ENCODE measurements around the gene SLC1A1.
A peak's percentile ranks its signal among the peaks of the same experiment; 100 is the strongest.

Gene SLC1A1

GRCh38 chr9:4573634-4574389, 83.5 kb downstream of the SLC1A1 start:
- no peak overlapping the region for H2BK12ac ChIP-seq (ENCODE audit: low read length)
- H3K9ac ChIP-seq (ENCODE audit: low read length), result no peak overlapping the region
- H3K27me3 ChIP-seq (ENCODE audit: insufficient read depth, low read length), result no peaks in the 10 kb centered on the region
- H3K4me1 ChIP-seq (ENCODE audit: control insufficient read depth in 1 of 2, insufficient read depth in 2 of 2, low read length in 2 of 2), result peaks cover 17 to 27% of the 10 kb centered on the region in 2 experiments
- no peak overlapping the region for H4K8ac ChIP-seq (ENCODE audit: low read depth, low read length)
- H2AK5ac ChIP-seq (ENCODE audit: low read length), result no peak overlapping the region
- no peak overlapping the region for H3K4me2 ChIP-seq (ENCODE audit: low read length)
- no peak overlapping the region for H4K12ac ChIP-seq (ENCODE audit: low read depth, low read length)
- H3K36me3 ChIP-seq (ENCODE audit: control insufficient read depth in 1 of 2, insufficient read depth in 2 of 2, low read length in 2 of 2), result no peaks in the 10 kb centered on the region
- no peak overlapping the region for H3K18ac ChIP-seq (ENCODE audit: low read length)
- no peak overlapping the region for H3K4me3 ChIP-seq (ENCODE audit: low read depth, low read length)
- H3K79me1 ChIP-seq (ENCODE audit: low read length), result peaks cover 10% of the 10 kb centered on the region
- H3K4ac ChIP-seq (ENCODE audit: low read depth, low read length), result no peak overlapping the region
- H3K79me2 ChIP-seq (ENCODE audit: control insufficient read depth, insufficient read depth, low read length, poor library complexity), result no peaks in the 10 kb centered on the region
- no peak overlapping the region for H2AFZ ChIP-seq (ENCODE audit: insufficient read depth, low read length, poor library complexity)
- H3K23ac ChIP-seq (ENCODE audit: low read length), result no peak overlapping the region
- peak overlapping the region; percentile 24 for H3K27ac ChIP-seq (ENCODE audit: low read depth, low read length)
- WGBS (ENCODE audit: extremely low coverage, insufficient coverage, insufficient read length), result no CpG with 5 or more reads among the region's 5 CpGs
- peak overlapping the region; percentile 25 for H4K91ac ChIP-seq (ENCODE audit: low read depth, low read length)
- H2BK5ac ChIP-seq (ENCODE audit: low read depth, low read length, poor library complexity), result no peak overlapping the region
- DNase-seq, result no peak
- H2BK120ac ChIP-seq (ENCODE audit: insufficient read depth, low read length, poor library complexity), result no peak overlapping the region
- no peaks in the 10 kb centered on the region for H3K9me3 ChIP-seq (ENCODE audit: insufficient read depth, low read depth, low read length)
- H3K14ac ChIP-seq (ENCODE audit: low read length), result no peak overlapping the region

- H3K14ac ChIP-seq (ENCODE audit: low read length), result peak overlapping the region; percentile 78
- no CpG with 5 or more reads among the region's 7 CpGs for WGBS (ENCODE audit: extremely low coverage, insufficient coverage, insufficient read length)
Observed at GRCh38 chr9:4574657-4575243, 84.5 kb downstream of the SLC1A1 start.

GRCh38 chr9:4575997-4576396, 85.7 kb downstream of the SLC1A1 start:
- Histone ChIP-seq H2BK120ac (ENCODE audit: insufficient read depth, low read length, poor library complexity) (no peak overlapping the region), H3K4me2 (ENCODE audit: low read length) (peak overlapping the region; percentile 27), H4K12ac (ENCODE audit: low read depth, low read length) (no peak overlapping the region), H3K4me1 (ENCODE audit: control insufficient read depth in 1 of 2, insufficient read depth in 2 of 2, low read length in 2 of 2) (peaks cover 17 to 27% of the 10 kb centered on the region in 2 experiments), H3K79me2 (ENCODE audit: control insufficient read depth, insufficient read depth, low read length, poor library complexity) (no peaks in the 10 kb centered on the region), H3K9ac (ENCODE audit: low read length) (no peak overlapping the region), H3K79me1 (ENCODE audit: low read length) (peaks cover 10% of the 10 kb centered on the region), H3K18ac (ENCODE audit: low read length) (no peak overlapping the region), H3K4me3 (ENCODE audit: low read depth, low read length) (no peak overlapping the region), H3K36me3 (ENCODE audit: control insufficient read depth in 1 of 2, insufficient read depth in 2 of 2, low read length in 2 of 2) (no peaks in the 10 kb centered on the region), H2BK5ac (ENCODE audit: low read depth, low read length, poor library complexity) (no peak overlapping the region), H3K9me3 (ENCODE audit: insufficient read depth, low read depth, low read length) (no peaks in the 10 kb centered on the region), H4K91ac (ENCODE audit: low read depth, low read length) (no peak overlapping the region), H3K14ac (ENCODE audit: low read length) (no peak overlapping the region), H3K27ac (ENCODE audit: low read depth, low read length) (peak overlapping the region; percentile 57), H3K23ac (ENCODE audit: low read length) (no peak overlapping the region), H2AK5ac (ENCODE audit: low read length) (no peak overlapping the region), H3K27me3 (ENCODE audit: insufficient read depth, low read length) (no peaks in the 10 kb centered on the region), H2AFZ (ENCODE audit: insufficient read depth, low read length, poor library complexity) (no peak overlapping the region), H2BK12ac (ENCODE audit: low read length) (no peak overlapping the region), H3K4ac (ENCODE audit: low read depth, low read length) (no peak overlapping the region), H4K8ac (ENCODE audit: low read depth, low read length) (no peak overlapping the region)
- no CpG with 5 or more reads among the region's 8 CpGs for WGBS (ENCODE audit: extremely low coverage, insufficient coverage, insufficient read length)
- DNase-seq, result no peak

More at GRCh38 chr9:4574657-4575243, 84.5 kb downstream of the SLC1A1 start:
- Histone ChIP-seq H2AK5ac (ENCODE audit: low read length) (peak overlapping the region; percentile 55), H4K8ac (ENCODE audit: low read depth, low read length) (no peak overlapping the region), H3K23ac (ENCODE audit: low read length) (no peak overlapping the region), H4K12ac (ENCODE audit: low read depth, low read length) (no peak overlapping the region), H3K4me1 (ENCODE audit: control insufficient read depth in 1 of 2, insufficient read depth in 2 of 2, low read length in 2 of 2) (peaks cover 17 to 27% of the 10 kb centered on the region in 2 experiments), H3K27ac (ENCODE audit: low read depth, low read length) (no peak overlapping the region), H3K79me1 (ENCODE audit: low read length) (peaks cover 10% of the 10 kb centered on the region), H3K27me3 (ENCODE audit: insufficient read depth, low read length) (no peaks in the 10 kb centered on the region), H3K4me2 (ENCODE audit: low read length) (no peak overlapping the region), H3K9ac (ENCODE audit: low read length) (no peak overlapping the region), H3K36me3 (ENCODE audit: control insufficient read depth in 1 of 2, insufficient read depth in 2 of 2, low read length in 2 of 2) (no peaks in the 10 kb centered on the region), H2BK12ac (ENCODE audit: low read length) (peak overlapping the region; percentile 83), H3K18ac (ENCODE audit: low read length) (peak overlapping the region; percentile 55), H3K4me3 (ENCODE audit: low read depth, low read length) (no peak overlapping the region), H2BK120ac (ENCODE audit: insufficient read depth, low read length, poor library complexity) (peak overlapping the region; percentile 48), H2BK5ac (ENCODE audit: low read depth, low read length, poor library complexity) (peak overlapping the region; percentile 25), H2AFZ (ENCODE audit: insufficient read depth, low read length, poor library complexity) (no peak overlapping the region), H3K4ac (ENCODE audit: low read depth, low read length) (no peak overlapping the region), H4K91ac (ENCODE audit: low read depth, low read length) (peak overlapping the region; percentile 75), H3K79me2 (ENCODE audit: control insufficient read depth, insufficient read depth, low read length, poor library complexity) (no peaks in the 10 kb centered on the region), H3K9me3 (ENCODE audit: insufficient read depth, low read depth, low read length) (no peaks in the 10 kb centered on the region)
- DNase-seq, result no peak

GRCh38 chr9:4576448-4576847, 86.2 kb downstream of the SLC1A1 start:
- no peak for DNase-seq
- no CpG with 5 or more reads among the region's 8 CpGs for WGBS (ENCODE audit: extremely low coverage, insufficient coverage, insufficient read length)
- no peak overlapping the region for H3K18ac ChIP-seq (ENCODE audit: low read length)
- no peak overlapping the region for H4K91ac ChIP-seq (ENCODE audit: low read depth, low read length)
- H2BK5ac ChIP-seq (ENCODE audit: low read depth, low read length, poor library complexity), result no peak overlapping the region
- peaks cover 17 to 29% of the 10 kb centered on the region in 2 experiments for H3K4me1 ChIP-seq (ENCODE audit: control insufficient read depth in 1 of 2, insufficient read depth in 2 of 2, low read length in 2 of 2)
- H3K27me3 ChIP-seq (ENCODE audit: insufficient read depth, low read length), result no peaks in the 10 kb centered on the region
- no peak overlapping the region for H3K4me3 ChIP-seq (ENCODE audit: low read depth, low read length)
- H3K79me1 ChIP-seq (ENCODE audit: low read length), result peaks cover 10% of the 10 kb centered on the region
- H2AFZ ChIP-seq (ENCODE audit: insufficient read depth, low read length, poor library complexity), result no peak overlapping the region
- no peak overlapping the region for H3K23ac ChIP-seq (ENCODE audit: low read length)
- no peak overlapping the region for H2BK12ac ChIP-seq (ENCODE audit: low read length)
- H3K4me2 ChIP-seq (ENCODE audit: low read length), result peak overlapping the region; percentile 27
- H3K27ac ChIP-seq (ENCODE audit: low read depth, low read length), result peak overlapping the region; percentile 57
- H3K9ac ChIP-seq (ENCODE audit: low read length), result no peak overlapping the region
- H4K8ac ChIP-seq (ENCODE audit: low read depth, low read length), result no peak overlapping the region
- H3K36me3 ChIP-seq (ENCODE audit: control insufficient read depth in 1 of 2, insufficient read depth in 2 of 2, low read length in 2 of 2), result no peaks in the 10 kb centered on the region
- H3K9me3 ChIP-seq (ENCODE audit: insufficient read depth, low read depth, low read length), result no peaks in the 10 kb centered on the region
- H4K12ac ChIP-seq (ENCODE audit: low read depth, low read length), result no peak overlapping the region
- no peak overlapping the region for H2BK120ac ChIP-seq (ENCODE audit: insufficient read depth, low read length, poor library complexity)
- no peaks in the 10 kb centered on the region for H3K79me2 ChIP-seq (ENCODE audit: control insufficient read depth, insufficient read depth, low read length, poor library complexity)
- H3K14ac ChIP-seq (ENCODE audit: low read length), result no peak overlapping the region
- no peak overlapping the region for H3K4ac ChIP-seq (ENCODE audit: low read depth, low read length)
- H2AK5ac ChIP-seq (ENCODE audit: low read length), result no peak overlapping the region
